Motor neuron (in vitro differentiated cells): ENCODE data around the gene PPIB. TPM values are rescaled to one million over a fixed set of nuclear protein-coding genes. Genes with fewer than 3 reads are reported as not detected.

ENCODE experiments used
- ATAC-seq, 8 experiments: fragments of 200-7000 bp; cut with Tn5 transposase; replicated peaks in 6 of 8; 2 replicates each; pipeline ENCODE4 v1.8.0; 2021; ENCODE audit warnings: mild to moderate bottlenecking in 8 of 8, moderate library complexity in 8 of 8
- H3K27ac ChIP-seq, 2 donors: fragments of 250-450 bp; sonication (Bioruptor Pico); 2 replicates each; pipeline ENCODE4 v1.9.0; 2021; ENCODE audit warnings: antibody characterized with exemption in 2 of 2, mild to moderate bottlenecking in 2 of 2, moderate library complexity in 1 of 2
- H3K4me1 ChIP-seq, 2 donors: fragments of 250-450 bp; sonication (Bioruptor Pico); replicated peaks in 1 of 2; 2 replicates each; pipeline ENCODE4 v1.6.1; 2021; ENCODE audit warnings: antibody characterized with exemption in 2 of 2, mild to moderate bottlenecking in 2 of 2, moderate library complexity in 1 of 2
- H3K4me3 ChIP-seq, 5 donors: fragments of 250-450 bp; sonication (Bioruptor Pico); 2 replicates each; pipeline ENCODE4 v1.9.0; 2021; ENCODE audit warnings: antibody characterized with exemption in 5 of 5, mild to moderate bottlenecking in 5 of 5, moderate library complexity in 4 of 5
- WGBS, 10 experiments: fragments of 450-650 bp; shearing (Covaris generic); methylation state at CpG; one replicate each; pipeline ENCODE4 v1.0.0; 2022; 5-methylcytosine and 5-hydroxymethylcytosine counted together
- in situ Hi-C, 9 experiments: fragments of 400-800 bp; cut with MboI; loops; one replicate each; pipeline ENCODE4 v1.15.0; 2021; ENCODE audit warnings: low sequenced_read_pairs in 9 of 9, low pct_unique_long_range_greater_than_20kb in 2 of 9; ENCODE audit not compliant: unreplicated experiment in 9 of 9
- total RNA-seq, 8 experiments: library from RNA; unstranded; fragments of 300-600 nt; gene quantifications; 2 replicates each; pipeline versions ENCODE4 v1.2.3 to v1.2.4, GENCODE V29; 2022

The PPIB gene
- total RNA-seq, 8 experiments from 2014 or later: 281 to 1,089 (median 441) TPM

GRCh38 chr15:64153480-64154367 is 9.1 kb downstream of the PPIB start:
- H3K4me3 ChIP-seq: no peak overlapping the region
- H3K27ac ChIP-seq: peak overlapping the region in 1 of 2 donors; percentile 30
- WGBS, 10 experiments: 0 to 80% (median 22%) methylated on average over 1 to 4 of the region's 12 CpGs; no CpG with 5 or more reads in 5 of the 10 experiments
- peaks cover 0 to 9% of the 10 kb centered on the region in 2 donors for H3K4me1 ChIP-seq
- in situ Hi-C loops: no loop called here
- ATAC-seq: peak; percentile 78 to 84 (median 82)

GRCh38 chr15:64152507-64153387 is 10.1 kb downstream of the PPIB start:
- no peak overlapping the region for H3K27ac ChIP-seq
- H3K4me1 ChIP-seq: peaks cover 0 to 9% of the 10 kb centered on the region in 2 donors
- ATAC-seq: peak in 4 of 8 experiments; percentile 0 to 4 (median 1)
- in situ Hi-C loops: no loop called here
- 33 to 60% (median 40%) methylated on average over 1 to 9 of the region's 27 CpGs; no CpG with 5 or more reads in 5 of the 10 experiments for WGBS, 10 experiments
- peak overlapping the region; percentile 35 to 44 (median 40) for H3K4me3 ChIP-seq

GRCh38 chr15:64151727-64152506 is 10.9 kb downstream of the PPIB start, which contains the start of gene SNX22:
TSS of gene SNX22 (plus strand) at chr15:64151731. CDS start at chr15:64151776, 45 bp downstream.
- Histone ChIP-seq H3K27ac (no peak within 1 kb of the TSS), H3K4me3 (peak within 1 kb of the TSS; percentile 35 to 44 (median 40)), H3K4me1 (peaks cover 0 to 9% of the 10 kb centered on the region in 2 donors)
- WGBS, 10 experiments: no CpG with 5 or more reads among the region's 83 CpGs
- in situ Hi-C loops: no loop called here
- peak in 7 of 8 experiments; percentile 1 to 40 (median 26) for ATAC-seq

- in situ Hi-C loops: no loop called here
- Histone ChIP-seq H3K4me3 (no peak overlapping the region), H3K27ac (no peak overlapping the region), H3K4me1 (peaks cover 0 to 9% of the 10 kb centered on the region in 2 donors)
- no peak for ATAC-seq
- WGBS, 10 experiments: 40 to 100% (median 82%) methylated on average over 1 to 2 of the region's 9 CpGs; no CpG with 5 or more reads in 4 of the 10 experiments
These were observed 12.8 kb downstream of the PPIB start for GRCh38 chr15:64149893-64150578.

- H3K27ac ChIP-seq: no peak overlapping the region
- H3K4me1 ChIP-seq: peaks cover 0 to 9% of the 10 kb centered on the region in 2 donors
- no peak for ATAC-seq
- H3K4me3 ChIP-seq: no peak overlapping the region
- in situ Hi-C loops: no loop called here
These were observed 13.4 kb downstream of the PPIB start for GRCh38 chr15:64149424-64149823.

GRCh38 chr15:64148581-64148980 is 14.2 kb downstream of the PPIB start:
- WGBS, 10 experiments: 40 to 100% (median 80%) methylated on average over 1 to 3 of the region's 3 CpGs; no CpG with 5 or more reads in 1 of the 10 experiments

GRCh38 chr15:64148168-64148567 is 14.7 kb downstream of the PPIB start:
- WGBS, 10 experiments: 0 to 100% (median 85%) methylated on average over 1 to 7 of the region's 7 CpGs
- peaks cover 0 to 6% of the 10 kb centered on the region in 2 donors for H3K4me1 ChIP-seq
- in situ Hi-C loops: no loop called here
- H3K4me3 ChIP-seq: no peak overlapping the region
- no peak overlapping the region for H3K27ac ChIP-seq
- ATAC-seq: no peak

More at GRCh38 chr15:64148581-64148980, 14.2 kb downstream of the PPIB start:
- peaks cover 0 to 9% of the 10 kb centered on the region in 2 donors for H3K4me1 ChIP-seq
- in situ Hi-C loops: no loop called here
- no peak overlapping the region for H3K27ac ChIP-seq
- no peak for ATAC-seq
- H3K4me3 ChIP-seq: no peak overlapping the region

GRCh38 chr15:64146885-64147681 is 15.7 kb downstream of the PPIB start:
- no peaks in the 10 kb centered on the region for H3K4me1 ChIP-seq
- no peak overlapping the region for H3K27ac ChIP-seq
- 60 to 100% (median 82%) methylated on average over 1 to 9 of the region's 26 CpGs; no CpG with 5 or more reads in 2 of the 10 experiments for WGBS, 10 experiments
- no peak for ATAC-seq
- H3K4me3 ChIP-seq: no peak overlapping the region
- in situ Hi-C loops: no loop called here

- ATAC-seq: no peak
- H3K27ac ChIP-seq: no peak overlapping the region
- 48 to 100% (median 100%) methylated on average over 1 to 3 of the region's 3 CpGs for WGBS, 10 experiments
These were observed 16.3 kb downstream of the PPIB start for GRCh38 chr15:64146520-64146884.

GRCh38 chr15:64146041-64146440 is 16.8 kb downstream of the PPIB start:
- Histone ChIP-seq H3K27ac (no peak overlapping the region), H3K4me1 (no peaks in the 10 kb centered on the region), H3K4me3 (no peak overlapping the region)
- 60 to 100% (median 97%) methylated on average over 1 to 5 of the region's 6 CpGs; no CpG with 5 or more reads in 3 of the 10 experiments for WGBS, 10 experiments
- ATAC-seq: no peak
- in situ Hi-C loops: no loop called here

More at GRCh38 chr15:64146520-64146884, 16.3 kb downstream of the PPIB start:
- H3K4me1 ChIP-seq: no peaks in the 10 kb centered on the region
- H3K4me3 ChIP-seq: no peak overlapping the region
- in situ Hi-C loops: no loop called here

- Histone ChIP-seq H3K27ac (no peak overlapping the region), H3K4me3 (no peak overlapping the region), H3K4me1 (no peaks in the 10 kb centered on the region)
- in situ Hi-C loops: no loop called here
- 50 to 91% (median 84%) methylated on average over 1 to 5 of the region's 14 CpGs; no CpG with 5 or more reads in 2 of the 10 experiments for WGBS, 10 experiments
- peak in 3 of 8 experiments; percentile 12 to 71 (median 58) for ATAC-seq
These were observed 18.1 kb downstream of the PPIB start for GRCh38 chr15:64144565-64145281.
